H9 (cell line): Measurements from ENCODE around the gene SLMAP. TPM values are rescaled to one million over a fixed set of nuclear protein-coding genes. Genes with fewer than 3 reads are reported as not detected.

Experiments
- DNase-seq: peaks from one replicate; pipeline ENCODE4 v3.0.0-alpha.2; 2017
- H2AFZ ChIP-seq: one replicate; pipeline ENCODE4 v1.6.1; 2013; ENCODE audit warnings: mild to moderate bottlenecking, low read length, control low read depth, moderate library complexity
- H2AK5ac ChIP-seq: 2 replicates; pipeline ENCODE4 v1.6.1; 2013; ENCODE audit warnings: low read length, control low read depth, mixed read lengths; ENCODE audit not compliant: insufficient read length
- H2BK120ac ChIP-seq: one replicate; pipeline ENCODE4 v1.6.1; 2013; ENCODE audit warnings: low read depth, mild to moderate bottlenecking, low read length, control low read depth, inconsistent platforms; ENCODE audit not compliant: poor library complexity, severe bottlenecking
- H2BK12ac ChIP-seq: 2 replicates; pipeline ENCODE4 v1.6.1; 2013; ENCODE audit warnings: low read length, control low read depth, mixed read lengths, low read depth; ENCODE audit not compliant: insufficient read length
- H2BK15ac ChIP-seq: 2 replicates; pipeline ENCODE4 v1.6.1; 2013; ENCODE audit warnings: low read depth, low read length, control low read depth
- H2BK20ac ChIP-seq: one replicate; pipeline ENCODE4 v1.6.1; 2013; ENCODE audit warnings: low read depth, mild to moderate bottlenecking, low read length, control low read depth, inconsistent platforms; ENCODE audit not compliant: poor library complexity, severe bottlenecking
- H2BK5ac ChIP-seq: 2 replicates; pipeline ENCODE4 v1.6.1; 2013; ENCODE audit warnings: low read length, control low read depth, mixed read lengths; ENCODE audit not compliant: insufficient read length
- H3K14ac ChIP-seq: 2 replicates; pipeline ENCODE4 v1.6.1; 2013; ENCODE audit warnings: low read length, control low read depth; ENCODE audit not compliant: insufficient read depth
- H3K18ac ChIP-seq: 2 replicates; pipeline ENCODE4 v1.6.1; 2013; ENCODE audit warnings: low read depth, mild to moderate bottlenecking, mixed read lengths, low read length, control low read depth; ENCODE audit not compliant: insufficient read length
- H3K23ac ChIP-seq: 2 replicates; pipeline ENCODE4 v1.6.1; 2013; ENCODE audit warnings: low read length, control low read depth, mixed read lengths, low read depth; ENCODE audit not compliant: insufficient read length
- H3K23me2 ChIP-seq: 2 replicates; pipeline ENCODE4 v1.6.1; 2013; ENCODE audit warnings: low read depth, mild to moderate bottlenecking, mixed read lengths, low read length, control low read depth; ENCODE audit not compliant: insufficient read length, poor library complexity, severe bottlenecking
- H3K27ac ChIP-seq: 2 replicates; pipeline ENCODE4 v1.5.1; 2013; ENCODE audit warnings: low read length, control low read depth, mixed read lengths, low read depth; ENCODE audit not compliant: insufficient read length
- H3K27me3 ChIP-seq: 2 replicates; pipeline ENCODE4 v1.6.1; 2013; ENCODE audit warnings: low read length, control low read depth, inconsistent platforms; ENCODE audit not compliant: insufficient read depth
- H3K4ac ChIP-seq: 2 replicates; pipeline ENCODE4 v1.6.1; 2013; ENCODE audit warnings: low read depth, mild to moderate bottlenecking, control low read depth, inconsistent platforms, low read length, moderate library complexity
- H3K4me1 ChIP-seq: 2 replicates; pipeline ENCODE4 v1.6.1; 2013; ENCODE audit warnings: low read length, control low read depth, inconsistent platforms; ENCODE audit not compliant: insufficient read depth
- H3K4me2 ChIP-seq: 2 replicates; pipeline ENCODE4 v1.6.1; 2013; ENCODE audit warnings: low read length, control low read depth, mixed read lengths; ENCODE audit not compliant: insufficient read length, insufficient read depth
- H3K56ac ChIP-seq: 2 replicates; pipeline ENCODE4 v1.6.1; 2013; ENCODE audit warnings: low read depth, mild to moderate bottlenecking, mixed read lengths, low read length, control low read depth; ENCODE audit not compliant: insufficient read length
- H3K79me1 ChIP-seq: 2 replicates; pipeline ENCODE4 v1.6.1; 2013; ENCODE audit warnings: low read depth, mild to moderate bottlenecking, moderate library complexity, low read length, control low read depth, inconsistent platforms; ENCODE audit not compliant: insufficient read depth, poor library complexity, severe bottlenecking
- H3K79me2 ChIP-seq: 2 replicates; pipeline ENCODE4 v1.6.1; 2013; ENCODE audit warnings: low read length, control low read depth, inconsistent platforms; ENCODE audit not compliant: insufficient read depth
- H3K9ac ChIP-seq: 2 replicates; pipeline ENCODE4 v1.6.1; 2013; ENCODE audit warnings: low read length, control low read depth, mixed read lengths; ENCODE audit not compliant: insufficient read length; ENCODE audit errors: extremely low read depth
- H3K9me3 ChIP-seq: one replicate; pipeline ENCODE4 v1.6.1; 2013; ENCODE audit warnings: low read depth, low read length, inconsistent platforms; ENCODE audit not compliant: control insufficient read depth
- H3T11ph ChIP-seq: one replicate; pipeline ENCODE4 v1.6.1; 2013; ENCODE audit warnings: mild to moderate bottlenecking, low read length, control low read depth, inconsistent platforms
- H4K20me1 ChIP-seq: one replicate; pipeline ENCODE4 v1.6.1; 2013; ENCODE audit not compliant: control insufficient read depth, insufficient read length, insufficient read depth
- H4K5ac ChIP-seq: 2 replicates; pipeline ENCODE4 v1.6.1; 2013; ENCODE audit warnings: low read depth, mild to moderate bottlenecking, mixed read lengths, low read length, control low read depth; ENCODE audit not compliant: insufficient read length
- H4K8ac ChIP-seq: replicated peaks from 2 replicates; pipeline ENCODE4 v1.6.1; 2013; ENCODE audit warnings: low read length, control low read depth, mixed read lengths, low read depth; ENCODE audit not compliant: insufficient read length
- H4K91ac ChIP-seq: 2 replicates; pipeline ENCODE4 v1.6.1; 2013; ENCODE audit warnings: low read depth, mild to moderate bottlenecking, moderate library complexity, mixed read lengths, low read length, control low read depth; ENCODE audit not compliant: insufficient read length
- H3K27ac Mint-ChIP-seq, 3 experiments: 2 replicates in 2 of 3; 3 replicates in 1 of 3; pipeline ENCODE4 v1.8.0; 2020 to 2021; ENCODE audit warnings: mixed read lengths in 3 of 3, mild to moderate bottlenecking in 1 of 3, moderate library complexity in 1 of 3
- H3K27me3 Mint-ChIP-seq: 2 replicates; pipeline ENCODE4 v1.8.0; 2021; ENCODE audit warnings: low read depth, mild to moderate bottlenecking, moderate library complexity, mixed read lengths
- H3K36me3 Mint-ChIP-seq, 3 experiments: 2 replicates in 2 of 3; 3 replicates in 1 of 3; pipeline ENCODE4 v1.8.0; 2020 to 2021; ENCODE audit warnings: low read depth in 3 of 3, mixed read lengths in 3 of 3; ENCODE audit not compliant: insufficient read depth in 1 of 3
- H3K4me1 Mint-ChIP-seq, 2 experiments: 2 replicates each; pipeline ENCODE4 v1.8.0; 2020; ENCODE audit warnings: mixed read lengths in 2 of 2
- H3K4me3 Mint-ChIP-seq, 2 experiments: 2 replicates in 1 of 2; 3 replicates in 1 of 2; pipeline ENCODE4 v1.8.0; 2020 to 2021; ENCODE audit warnings: mild to moderate bottlenecking in 2 of 2, mixed read lengths in 2 of 2, moderate library complexity in 1 of 2
- H3K9me3 Mint-ChIP-seq, 2 experiments: 2 replicates in 1 of 2; 3 replicates in 1 of 2; pipeline ENCODE4 v1.8.0; 2020; ENCODE audit warnings: mild to moderate bottlenecking in 2 of 2, mixed read lengths in 2 of 2, moderate library complexity in 1 of 2
- CTCF ChIP-seq: fragments of 200-600 bp; sonication (generic); conservative IDR thresholded peaks from 3 replicates; pipeline ENCODE4 v1.8.0; 2021; ENCODE audit warnings: antibody characterized with exemption, mild to moderate bottlenecking
- WGBS: extraction: QIAGEN DNeasy Blood & Tissue Kit; methylation state at CpG from one replicate; pipeline ENCODE4 v1.1.7; 2013; ENCODE audit warnings: missing lambda C conversion rate, low lambda C conversion rate, mixed read lengths; ENCODE audit not compliant: insufficient read length; ENCODE audit errors: extremely low coverage; 5-methylcytosine and 5-hydroxymethylcytosine counted together
- total RNA-seq: library from RNA; stranded (reverse); gene quantifications from 2 replicates; pipeline ENCODE4 v1.2.1, GENCODE V29; 2021

The SLMAP gene
- total RNA-seq, 1 experiment from 2014 or later = 65.1 TPM

- no peak overlapping the region for H2BK120ac ChIP-seq
- no peak overlapping the region for H4K5ac ChIP-seq
- H3K23ac ChIP-seq = no peak overlapping the region
- H3K4ac ChIP-seq = no peak overlapping the region
- no peaks in the 10 kb centered on the region for H3K4me1 Mint-ChIP-seq
- no peak overlapping the region for H3K14ac ChIP-seq
- H3K4me2 ChIP-seq = no peak overlapping the region
- no peak overlapping the region for H2BK20ac ChIP-seq
- H2AK5ac ChIP-seq = no peak overlapping the region
- no peak overlapping the region for H2BK15ac ChIP-seq
- H4K8ac ChIP-seq = no peak overlapping the region
- no peak overlapping the region for H2BK12ac ChIP-seq
- no peak overlapping the region for H3K56ac ChIP-seq
- no peak for DNase-seq
- H3K36me3 Mint-ChIP-seq = no peaks in the 10 kb centered on the region; a peak in 1 of 7 replicates
- H3K18ac ChIP-seq = no peak overlapping the region
- no peaks in the 10 kb centered on the region for H3K4me1 ChIP-seq
- H3K27ac Mint-ChIP-seq = peak overlapping the region in 2 of 3 experiments; percentile 32 to 58; a peak in 1 of 7 replicates
- no peak overlapping the region for H2BK5ac ChIP-seq
- no CpG with 5 or more reads among the region's 3 CpGs for WGBS
- H3K9ac ChIP-seq = no peak overlapping the region
- no peaks in the 10 kb centered on the region for H3K9me3 ChIP-seq
- peaks cover 14% of the 10 kb centered on the region; the same call in 1 of the 2 replicates for H3K79me2 ChIP-seq
- no peak overlapping the region for H3K4me3 Mint-ChIP-seq
- TF ChIP-seq CTCF = no peak
- no peaks in the 10 kb centered on the region for H3K27me3 Mint-ChIP-seq
- no peaks in the 10 kb centered on the region for H3K27me3 ChIP-seq
- H3K23me2 ChIP-seq = no peaks in the 10 kb centered on the region
- no peak overlapping the region for H4K91ac ChIP-seq
- H3K79me1 ChIP-seq = peaks cover 12% of the 10 kb centered on the region
- no peak overlapping the region for H3K27ac ChIP-seq
- no peak overlapping the region for H2AFZ ChIP-seq
- H3K9me3 Mint-ChIP-seq = no peaks in the 10 kb centered on the region
- no peaks in the 10 kb centered on the region for H4K20me1 ChIP-seq
- no peak overlapping the region for H3T11ph ChIP-seq
Measured at GRCh38 chr3:57777774-57778173, 21.7 kb downstream of the SLMAP start.
